GM11168 (cell line): ENCODE data around the gene DNAH12.
"Not testable (repeated sequence)": the region's sequence is repeated elsewhere in the genome, so short reads cannot be mapped to it uniquely, and the experiment has no call there.

Experiments
- in situ Hi-C: fragments of 300-500 bp; cut with MboI; formaldehyde crosslinking; loops from one replicate; pipeline ENCODE4 v1.12.0; 2022; ENCODE audit warnings: low sequenced_read_pairs; ENCODE audit not compliant: unreplicated experiment

Gene DNAH12

DNA sequence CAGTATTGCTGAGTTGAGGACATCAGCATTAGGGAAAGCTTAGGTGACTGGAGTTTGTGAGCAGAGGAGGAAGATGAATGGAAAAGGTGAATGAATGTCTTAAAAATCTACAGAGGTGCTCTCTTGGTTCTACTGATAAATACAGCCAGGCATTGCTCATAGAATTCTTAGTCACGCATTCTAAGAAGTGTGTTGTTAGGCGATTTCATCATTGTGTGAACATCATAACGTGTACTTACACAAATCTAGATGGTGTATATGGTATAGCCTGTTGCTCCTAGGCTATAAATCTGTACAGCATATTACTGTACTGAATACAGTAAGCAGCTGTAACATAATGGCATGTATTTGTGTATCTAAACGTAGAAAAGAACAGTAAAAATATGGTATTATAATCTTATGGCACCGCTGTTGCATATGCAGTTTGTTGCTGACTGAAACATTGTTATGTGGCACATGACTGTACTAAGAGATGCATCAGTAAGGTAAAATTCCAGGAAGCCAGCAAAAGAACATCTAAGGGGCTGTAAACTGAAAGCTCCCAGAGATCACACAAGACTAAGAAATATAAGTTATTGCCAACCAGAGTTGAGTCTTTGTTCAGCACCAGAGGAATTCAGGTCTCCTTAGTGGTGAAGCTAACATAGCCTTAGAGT is 208.7 kb downstream of the DNAH12 start:
- in situ Hi-C loops = no loop called here

GRCh38 chr3:57331078-57331610 is 213.0 kb downstream of the DNAH12 start:
- in situ Hi-C loops = no loop called here

DNA sequence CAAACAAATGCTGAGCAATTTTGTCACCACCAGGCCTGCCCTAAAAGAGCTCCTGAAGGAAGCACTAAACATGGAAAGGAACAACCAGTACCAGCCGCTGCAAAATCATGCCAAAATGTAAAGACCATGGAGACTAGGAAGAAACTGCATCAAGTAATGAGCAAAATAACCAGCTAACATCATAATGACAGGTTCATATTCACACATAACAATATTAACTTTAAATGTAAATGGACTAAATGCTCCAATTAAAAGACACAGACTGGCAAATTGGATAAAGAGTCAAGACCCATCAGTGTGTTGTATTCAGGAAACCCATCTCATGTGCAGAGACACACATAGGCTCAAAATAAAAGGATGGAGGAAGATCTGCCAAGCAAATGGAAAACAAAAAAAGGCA is 217.6 kb downstream of the DNAH12 start:
- in situ Hi-C loops = not testable (repeated sequence)

GRCh38 chr3:57314204-57314603 is 229.9 kb downstream of the DNAH12 start:
- in situ Hi-C loops = no loop called here

DNA sequence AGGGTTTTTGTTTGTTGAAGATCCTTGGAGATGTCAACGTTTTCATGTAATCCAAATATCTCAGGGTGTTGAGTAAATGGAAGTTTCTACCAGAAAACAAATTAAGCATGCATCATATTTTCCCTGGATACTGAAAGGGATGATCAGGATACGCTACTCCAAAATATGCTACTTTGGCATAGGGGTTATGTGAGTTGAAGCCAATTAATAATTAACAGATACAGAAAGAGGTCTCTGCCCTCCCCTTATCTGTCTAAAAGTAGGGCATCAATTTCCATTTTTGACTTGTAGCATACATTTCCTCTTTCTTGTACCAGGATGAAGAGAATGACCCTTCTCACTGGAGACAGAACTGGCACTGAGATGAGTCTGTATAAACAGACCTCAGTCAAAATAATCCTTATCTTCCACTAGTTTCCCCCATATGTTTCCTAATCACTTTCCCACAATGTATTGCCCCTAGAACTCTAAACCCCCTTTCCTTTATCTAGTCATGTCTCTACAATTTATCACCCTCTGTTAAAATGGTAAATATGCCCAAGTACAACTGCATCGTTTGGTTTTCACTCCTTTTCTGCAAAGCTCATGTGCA is 234.3 kb downstream of the DNAH12 start:
- in situ Hi-C loops = no loop called here

- in situ Hi-C loops = not testable (repeated sequence)
Measured at GRCh38 chr3:57303520-57303919, 240.6 kb downstream of the DNAH12 start.

DNA sequence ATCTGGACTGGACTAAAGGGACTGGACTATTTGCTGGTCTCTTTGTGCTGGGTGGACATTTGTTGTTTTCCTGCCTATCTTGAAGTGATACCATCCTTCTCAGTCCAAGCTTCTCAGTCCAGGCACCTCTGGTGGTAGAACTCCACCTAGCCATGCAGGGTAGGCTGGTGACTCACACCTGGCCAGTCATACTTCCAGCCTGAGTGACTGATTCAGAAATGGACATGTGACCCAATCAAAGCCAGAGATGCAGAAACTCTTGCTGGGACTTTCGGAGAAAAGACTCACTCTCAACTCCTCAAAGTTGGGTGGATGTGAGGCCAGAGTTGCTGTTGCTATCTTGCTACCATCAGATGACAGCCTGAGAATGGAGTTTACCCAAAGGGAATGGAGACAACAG is 246.1 kb downstream of the DNAH12 start:
- in situ Hi-C loops = no loop called here

DNA sequence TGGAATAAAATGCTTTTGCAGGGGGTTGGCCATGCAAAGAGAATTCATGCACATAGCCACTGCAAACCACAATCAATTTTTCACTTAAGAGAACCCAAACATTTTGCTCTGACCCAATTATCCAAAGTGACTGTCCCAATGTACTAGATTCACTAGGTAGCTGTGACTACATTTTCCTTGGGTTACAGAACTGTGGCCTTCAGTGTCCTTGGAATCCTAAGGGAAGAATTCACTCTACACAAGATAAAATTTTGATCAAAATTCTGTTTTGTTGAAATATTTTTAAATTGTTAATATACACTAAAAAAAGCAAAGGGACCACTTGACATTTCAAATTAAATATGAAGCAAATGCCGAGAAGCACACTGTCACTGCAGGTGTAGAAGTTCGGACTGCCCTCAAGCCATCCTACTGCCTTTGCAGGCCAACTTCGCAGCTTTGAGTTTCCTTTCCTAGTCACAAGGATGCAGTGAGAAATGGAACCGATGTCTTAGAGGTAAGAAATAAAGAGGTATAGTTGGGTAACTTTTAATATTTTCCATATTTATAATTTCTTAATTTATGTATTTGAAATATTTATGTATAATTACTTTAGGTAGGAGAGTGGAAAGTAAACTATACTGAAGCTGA is 251.1 kb downstream of the DNAH12 start:
- in situ Hi-C loops = no loop called here

- in situ Hi-C loops = no loop called here
Measured at GRCh38 chr3:57292159-57292896, 251.8 kb downstream of the DNAH12 start, which contains the start of gene ASB14. Gene ASB14, minus strand, starts transcription at chr3:57292685. Its CDS starts 652 bp downstream, at chr3:57292033.

DNA sequence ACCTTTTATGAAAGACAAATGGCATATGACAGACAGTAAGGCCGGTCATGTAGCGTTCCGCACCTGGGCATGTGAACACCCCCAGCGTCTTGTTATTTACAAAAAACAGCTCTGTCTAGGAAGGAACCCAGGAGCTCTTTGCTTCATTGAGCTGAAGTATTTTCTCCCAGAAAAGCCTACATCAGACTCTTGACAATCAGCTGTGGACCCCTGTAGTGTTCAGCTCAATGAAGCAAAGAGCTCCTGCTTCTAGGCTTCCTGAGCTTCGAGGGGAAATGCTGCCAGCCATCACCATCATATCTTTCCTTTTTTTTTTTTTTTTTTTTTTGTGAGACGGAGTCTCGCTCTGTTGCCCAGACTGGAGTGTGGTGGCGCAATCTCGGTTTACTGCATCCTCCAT is 255.7 kb downstream of the DNAH12 start:
- in situ Hi-C loops = no loop called here

GRCh38 chr3:57287205-57287604 is 256.9 kb downstream of the DNAH12 start:
- in situ Hi-C loops = no loop called here

- in situ Hi-C loops = no loop called here
Measured at GRCh38 chr3:57283334-57283733, 260.8 kb downstream of the DNAH12 start.

- in situ Hi-C loops = no loop called here
Measured at GRCh38 chr3:57281715-57282114, 262.4 kb downstream of the DNAH12 start.

- in situ Hi-C loops = no loop called here
Measured at GRCh38 chr3:57279685-57280084, 264.5 kb downstream of the DNAH12 start.

DNA sequence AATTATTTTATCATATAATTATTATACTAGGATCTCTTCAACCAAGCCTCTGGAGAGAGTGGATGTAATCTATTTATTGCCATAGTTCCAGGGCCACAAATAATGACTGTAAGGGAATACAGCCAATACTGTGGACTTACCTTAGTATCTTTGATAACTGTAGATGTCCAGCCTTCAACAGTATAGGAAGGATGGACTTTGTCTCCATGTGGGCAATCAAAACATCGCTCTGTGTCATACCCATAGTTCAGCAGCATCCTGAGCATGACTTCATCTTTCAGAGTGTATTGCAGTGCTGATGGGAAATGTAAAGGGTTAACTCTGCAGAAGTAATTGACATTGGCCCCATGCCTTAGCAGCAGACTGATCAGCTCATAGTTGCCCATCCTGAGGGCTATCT is 265.9 kb downstream of the DNAH12 start:
- in situ Hi-C loops = no loop called here

DNA sequence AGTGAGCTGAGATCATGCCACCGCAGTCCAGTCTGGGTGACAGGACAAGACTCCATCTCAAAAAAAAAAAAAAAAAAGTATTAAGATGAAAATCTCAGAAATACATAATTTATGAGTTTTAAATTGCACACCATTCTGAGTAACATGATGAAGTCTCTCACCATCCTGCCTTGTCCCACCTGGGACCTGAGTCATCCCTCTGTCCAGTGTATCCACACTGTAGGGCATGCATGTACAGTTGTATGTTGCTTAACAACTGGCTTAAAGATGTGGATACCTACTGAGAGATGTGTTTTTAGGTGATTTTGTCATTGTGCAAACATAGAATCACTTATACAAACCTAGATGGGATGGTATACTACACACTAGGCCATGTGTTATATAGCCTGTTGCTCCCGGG is 268.8 kb downstream of the DNAH12 start:
- in situ Hi-C loops = no loop called here

DNA sequence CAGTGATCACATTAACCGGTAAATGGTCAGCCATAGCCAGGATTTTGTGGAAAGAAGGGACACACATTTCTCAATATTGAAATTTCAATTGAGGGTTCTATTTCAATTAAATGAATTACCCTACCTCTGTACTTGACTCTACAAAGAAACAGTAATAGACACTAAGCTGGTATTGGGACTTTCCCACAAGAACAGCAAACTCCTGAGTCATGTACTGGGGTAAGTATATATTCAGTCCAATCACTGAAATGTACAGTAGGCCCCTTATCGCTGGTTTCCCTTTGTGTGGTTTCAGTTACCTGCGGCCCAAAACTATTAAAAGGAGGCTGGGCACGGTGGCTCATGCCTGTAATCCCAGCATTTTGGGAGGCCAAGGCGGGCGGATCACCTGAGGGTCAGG is 269.3 kb downstream of the DNAH12 start:
- in situ Hi-C loops = no loop called here

DNA sequence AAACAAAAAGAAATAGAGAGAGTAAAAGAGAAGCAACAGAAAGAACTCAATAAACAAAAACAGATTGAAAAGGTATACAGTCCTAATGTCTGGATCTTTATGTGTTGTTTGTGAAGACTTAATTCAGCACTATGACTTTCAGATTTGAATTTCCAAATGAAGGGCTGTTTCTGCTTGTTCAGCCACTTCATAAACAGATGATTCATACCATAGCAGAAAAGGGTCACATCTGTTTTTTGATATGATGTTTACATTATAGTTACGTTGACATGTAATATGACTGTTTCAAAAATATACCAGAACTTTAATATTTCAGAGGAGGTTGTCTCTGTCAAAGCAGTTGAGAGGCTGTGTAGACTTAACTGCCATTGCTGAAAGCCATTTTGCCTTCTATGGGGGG is 275.7 kb downstream of the DNAH12 start:
- in situ Hi-C loops = no loop called here

GRCh38 chr3:57261929-57262328 is 282.2 kb downstream of the DNAH12 start:
- in situ Hi-C loops = no loop called here

GRCh38 chr3:57261119-57261518 is 283.0 kb downstream of the DNAH12 start:
- in situ Hi-C loops = no loop called here

- in situ Hi-C loops = no loop called here
Measured at GRCh38 chr3:57257678-57258077, 286.5 kb downstream of the DNAH12 start.
